ENCODE data around the gene HLA-DRB5. TPM values are rescaled to one million over a fixed set of nuclear protein-coding genes. Genes with fewer than 3 reads are reported as not detected.
A peak's percentile ranks its signal among the peaks of the same experiment; 100 is the strongest.
"Not testable (repeated sequence)": the region's sequence is repeated elsewhere in the genome, so short reads cannot be mapped to it uniquely, and the experiment has no call there.

The HLA-DRB5 gene
- total RNA-seq (2.8 TPM), polyA plus RNA-seq (ENCODE audit: insufficient read depth, low read depth, low replicate concordance) (59.9 TPM)
- long read RNA-seq, donor 1, partial matches to known transcripts, result 0 of 3 reads
- long read RNA-seq, donor 1, other reads (novel, unspliced or antisense), result 0 of 3 reads
- long read RNA-seq, donor 2, result 0 reads
- long read RNA-seq, donor 3, transcript HLA-DRB5-201 (6 exons, 1,260 nt), result major isoform, 12 of 12 reads
- long read RNA-seq, donor 3, partial matches to known transcripts, result 0 of 12 reads
- long read RNA-seq, donor 3, other reads (novel, unspliced or antisense), result 0 of 12 reads
- long read RNA-seq, donor 4, result 0 reads
- long read RNA-seq, donor 5, partial matches to known transcripts, result 0 of 1 reads
- long read RNA-seq, donor 5, other reads (novel, unspliced or antisense), result 0 of 1 reads
- long read RNA-seq, donor 6, result 0 reads
- long read RNA-seq, donor 7, result 0 reads
- long read RNA-seq, donor 8, result 0 reads
- long read RNA-seq, donor 9, partial matches to known transcripts, result 10 of 14 reads
- long read RNA-seq, donor 9, other reads (novel, unspliced or antisense), result 0 of 14 reads
- long read RNA-seq, donor 10, transcript HLA-DRB5-201 (6 exons, 1,260 nt), result major isoform, 5 of 24 reads
- long read RNA-seq, donor 10, partial matches to known transcripts, result 19 of 24 reads
- long read RNA-seq, donor 10, other reads (novel, unspliced or antisense), result 0 of 24 reads

DNA sequence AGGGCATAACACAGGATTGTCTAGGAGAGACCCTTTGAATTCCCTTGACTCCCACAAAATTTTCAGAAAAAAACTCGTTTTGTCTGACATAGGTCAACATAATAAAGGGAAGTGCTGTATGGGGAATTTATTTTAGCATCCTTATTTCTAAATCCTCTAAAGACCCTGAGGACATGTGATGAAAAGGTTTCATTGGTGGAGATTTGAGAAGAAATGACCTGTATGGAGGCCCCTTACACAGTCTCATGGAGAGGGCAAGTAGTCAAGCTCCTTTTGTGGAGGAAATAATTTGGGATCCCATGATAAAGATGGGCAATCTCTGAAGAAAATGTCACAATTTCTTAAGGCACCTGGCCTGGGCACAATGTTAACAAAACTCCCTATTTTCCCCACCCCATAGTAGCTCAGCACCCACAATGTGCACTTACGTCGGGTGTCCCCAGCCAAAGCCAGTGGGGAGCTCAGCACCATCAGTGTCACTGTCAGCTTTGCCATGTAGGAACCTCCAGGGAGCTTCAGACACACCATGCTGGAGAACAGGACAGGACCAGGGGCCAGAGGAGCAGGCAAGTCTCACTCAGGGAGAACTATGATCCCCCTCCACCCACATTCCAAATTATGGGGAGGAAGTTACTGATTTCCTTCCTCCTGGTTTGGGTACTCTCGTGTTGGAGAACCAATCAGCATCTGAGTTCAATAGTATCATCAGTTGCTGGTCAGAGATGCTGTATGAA is at the start of gene HLA-DRB5:
Gene HLA-DRB5, minus strand, starts transcription at position 591 of the 734 bp plus-strand sequence. Its CDS starts 63 bp downstream, at position 528.
- DNase-seq, result peak in 2 of 5 donors; percentile 12 to 49
- peak; percentile 82 for FAIRE-seq
- H3K27ac ChIP-seq (ENCODE audit: low read depth in 2 of 2, low read length in 2 of 2), result peak within 1 kb of the TSS; percentile 61 to 69
- no peaks in the 10 kb centered on the region for H3K27me3 ChIP-seq (ENCODE audit: control insufficient read depth, insufficient read depth, low read length)
- H3K36me3 ChIP-seq (ENCODE audit: control insufficient read depth in 2 of 3, insufficient read depth in 3 of 3, low read length in 3 of 3), result no peaks in the 10 kb centered on the region
- TF ChIP-seq, protein P1, sequence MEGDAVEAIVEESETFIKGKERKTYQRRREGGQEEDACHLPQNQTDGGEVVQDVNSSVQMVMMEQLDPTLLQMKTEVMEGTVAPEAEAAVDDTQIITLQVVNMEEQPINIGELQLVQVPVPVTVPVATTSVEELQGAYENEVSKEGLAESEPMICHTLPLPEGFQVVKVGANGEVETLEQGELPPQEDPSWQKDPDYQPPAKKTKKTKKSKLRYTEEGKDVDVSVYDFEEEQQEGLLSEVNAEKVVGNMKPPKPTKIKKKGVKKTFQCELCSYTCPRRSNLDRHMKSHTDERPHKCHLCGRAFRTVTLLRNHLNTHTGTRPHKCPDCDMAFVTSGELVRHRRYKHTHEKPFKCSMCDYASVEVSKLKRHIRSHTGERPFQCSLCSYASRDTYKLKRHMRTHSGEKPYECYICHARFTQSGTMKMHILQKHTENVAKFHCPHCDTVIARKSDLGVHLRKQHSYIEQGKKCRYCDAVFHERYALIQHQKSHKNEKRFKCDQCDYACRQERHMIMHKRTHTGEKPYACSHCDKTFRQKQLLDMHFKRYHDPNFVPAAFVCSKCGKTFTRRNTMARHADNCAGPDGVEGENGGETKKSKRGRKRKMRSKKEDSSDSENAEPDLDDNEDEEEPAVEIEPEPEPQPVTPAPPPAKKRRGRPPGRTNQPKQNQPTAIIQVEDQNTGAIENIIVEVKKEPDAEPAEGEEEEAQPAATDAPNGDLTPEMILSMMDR (IDR thresholded peaks at IDR 0.05; ENCODE audit: borderline replicate concordance, extremely low read depth, insufficient read depth), result no peak
- H3K9ac ChIP-seq (ENCODE audit: low read length in 3 of 3), result peak within 1 kb of the TSS in 1 of 3 donors; percentile 16
- no peaks in the 10 kb centered on the region for H3K4me1 ChIP-seq (ENCODE audit: control insufficient read depth in 2 of 3, insufficient read depth in 2 of 3, low read depth in 1 of 3, low read length in 3 of 3)
- peak within 1 kb of the TSS in 2 of 3 donors; percentile 10 to 47 for H3K4me3 ChIP-seq (ENCODE audit: low read length in 3 of 3)
- H3K9me3 ChIP-seq (ENCODE audit: control insufficient read depth in 2 of 3, insufficient read depth in 1 of 3, low read length in 3 of 3), result no peaks in the 10 kb centered on the region
- intact Hi-C loops (cut with DNase I), result loop anchor here (10.0 kb wide), 1 partner anchor 55 kb away; the partner anchor contains the start of gene HLA-DRB1

DNA sequence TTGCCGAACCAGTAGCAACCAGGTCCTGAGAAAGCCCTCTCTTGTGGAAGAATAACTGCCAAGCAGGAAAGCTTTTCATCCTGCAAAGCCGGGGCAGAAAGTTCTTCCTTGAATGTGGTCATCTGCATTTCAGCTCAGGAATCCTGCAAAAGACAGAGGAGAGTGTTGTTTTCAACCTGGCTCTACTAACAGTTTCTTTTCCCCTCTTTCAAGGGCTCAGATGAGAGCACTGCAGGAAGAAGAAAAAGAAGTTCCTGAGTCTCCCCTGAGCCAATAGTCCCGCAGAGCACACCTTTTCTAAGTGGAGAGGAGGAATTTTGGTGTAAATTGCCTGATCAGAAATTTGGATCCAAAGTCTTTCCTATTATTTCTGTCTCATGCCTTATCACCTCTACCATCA is 48.9 kb upstream of the HLA-DRB5 start:
- peaks cover 2% of the 10 kb centered on the region for H3K27me3 ChIP-seq (ENCODE audit: control insufficient read depth, insufficient read depth, low read length)
- H3K9me3 ChIP-seq (ENCODE audit: control insufficient read depth in 2 of 3, insufficient read depth in 1 of 3, low read length in 3 of 3), result no peaks in the 10 kb centered on the region
- no peak overlapping the region for H3K27ac ChIP-seq (ENCODE audit: low read depth in 2 of 2, low read length in 2 of 2)
- no peak overlapping the region for H3K9ac ChIP-seq (ENCODE audit: low read length in 3 of 3)
- TF ChIP-seq, protein P1 (IDR thresholded peaks at IDR 0.05; ENCODE audit: borderline replicate concordance, extremely low read depth, insufficient read depth), result no peak
- H3K4me1 ChIP-seq (ENCODE audit: control insufficient read depth in 2 of 3, insufficient read depth in 2 of 3, low read depth in 1 of 3, low read length in 3 of 3), result no peaks in the 10 kb centered on the region
- peaks cover 0 to 7% (median 0%) of the 10 kb centered on the region in 3 donors for H3K36me3 ChIP-seq (ENCODE audit: control insufficient read depth in 2 of 3, insufficient read depth in 3 of 3, low read length in 3 of 3)
- no peak for DNase-seq
- FAIRE-seq, result no peak
- intact Hi-C loops (cut with DNase I), result no loop called here
- H3K4me3 ChIP-seq (ENCODE audit: low read length in 3 of 3), result no peak overlapping the region

DNA sequence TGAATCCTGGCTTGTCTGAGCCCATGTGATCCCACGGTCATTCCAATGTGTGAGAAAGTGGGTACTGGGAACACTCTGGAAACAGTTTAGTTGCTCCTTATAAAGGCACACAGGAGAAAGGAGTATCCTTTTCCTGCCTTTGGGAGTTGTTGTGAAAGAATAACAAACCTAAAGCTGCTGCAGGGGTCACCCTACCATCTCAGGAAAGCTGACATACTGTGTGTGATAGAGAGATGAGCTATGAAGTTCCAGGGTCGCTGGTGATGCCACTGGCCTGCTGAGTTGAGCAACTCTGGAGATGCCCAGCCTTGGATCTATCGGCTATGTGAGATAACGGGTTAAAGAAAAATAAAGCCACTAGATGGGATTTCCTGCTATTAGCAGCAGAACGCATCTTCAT is 47.4 kb upstream of the HLA-DRB5 start:
- H3K27me3 ChIP-seq (ENCODE audit: control insufficient read depth, insufficient read depth, low read length); H3K27ac ChIP-seq (ENCODE audit: low read depth in 2 of 2, low read length in 2 of 2); H3K36me3 ChIP-seq (ENCODE audit: control insufficient read depth in 2 of 3, insufficient read depth in 3 of 3, low read length in 3 of 3); intact Hi-C loops (cut with DNase I); H3K9ac ChIP-seq (ENCODE audit: low read length in 3 of 3); FAIRE-seq; DNase-seq; H3K4me1 ChIP-seq (ENCODE audit: control insufficient read depth in 2 of 3, insufficient read depth in 2 of 3, low read depth in 1 of 3, low read length in 3 of 3); H3K4me3 ChIP-seq (ENCODE audit: low read length in 3 of 3); H3K9me3 ChIP-seq (ENCODE audit: control insufficient read depth in 2 of 3, insufficient read depth in 1 of 3, low read length in 3 of 3): not testable (repeated sequence)

Data from kidney (tissue), 22 donors.